NCI-H510A treated with DMSO at 0.1 percent for 48 hours (cell line): ENCODE measurements around the gene TMEM51.

ENCODE experiments used
- DNase-seq: peaks from one replicate; lab custom pipeline; 2025; lab: John Stamatoyannopoulos, UW

The TMEM51 gene

GRCh38 chr1:15153184-15153841, at the start of gene TMEM51:
Gene TMEM51, plus strand, starts transcription at chr1:15153747. Its CDS starts 61,341 bp downstream, at chr1:15215088.
- peak; percentile 95 for DNase-seq

GRCh38 chr1:15103906-15104305, 49.6 kb upstream of the TMEM51 start:
- DNase-seq = no peak

- no peak for DNase-seq
Observed at GRCh38 chr1:15104768-15105167, 48.8 kb upstream of the TMEM51 start.

GRCh38 chr1:15106608-15107007, 46.9 kb upstream of the TMEM51 start:
- DNase-seq = no peak

- no peak for DNase-seq
Observed at GRCh38 chr1:15107058-15107687, 46.4 kb upstream of the TMEM51 start.

GRCh38 chr1:15107911-15108310, 45.6 kb upstream of the TMEM51 start:
- no peak for DNase-seq

GRCh38 chr1:15110128-15110866, 43.2 kb upstream of the TMEM51 start:
- no peak for DNase-seq

- DNase-seq = no peak
Observed at GRCh38 chr1:15110867-15111230, 42.7 kb upstream of the TMEM51 start.

- no peak for DNase-seq
Observed at GRCh38 chr1:15113146-15113545, 40.4 kb upstream of the TMEM51 start.

GRCh38 chr1:15114884-15115283, 38.7 kb upstream of the TMEM51 start:
- DNase-seq = no peak

GRCh38 chr1:15115542-15116330, 37.8 kb upstream of the TMEM51 start:
- no peak for DNase-seq

GRCh38 chr1:15116966-15117365, 36.6 kb upstream of the TMEM51 start:
- no peak for DNase-seq

GRCh38 chr1:15117671-15118325, 35.7 kb upstream of the TMEM51 start:
- no peak for DNase-seq

- DNase-seq = no peak
Observed at GRCh38 chr1:15118579-15118978, 35.0 kb upstream of the TMEM51 start.

GRCh38 chr1:15120251-15120945, 33.1 kb upstream of the TMEM51 start:
- DNase-seq = no peak

- DNase-seq = no peak
Observed at GRCh38 chr1:15122331-15122730, 31.2 kb upstream of the TMEM51 start.

GRCh38 chr1:15123270-15123669, 30.3 kb upstream of the TMEM51 start:
- no peak for DNase-seq

GRCh38 chr1:15123925-15124324, 29.6 kb upstream of the TMEM51 start:
- no peak for DNase-seq

GRCh38 chr1:15124362-15125100, 29.0 kb upstream of the TMEM51 start:
- no peak for DNase-seq

- DNase-seq = no peak
Observed at GRCh38 chr1:15125101-15125745, 28.3 kb upstream of the TMEM51 start.
